ENCODE results near the gene FAM120C.
A peak's percentile ranks its signal among the peaks of the same experiment; 100 is the strongest.

The FAM120C gene

DNA sequence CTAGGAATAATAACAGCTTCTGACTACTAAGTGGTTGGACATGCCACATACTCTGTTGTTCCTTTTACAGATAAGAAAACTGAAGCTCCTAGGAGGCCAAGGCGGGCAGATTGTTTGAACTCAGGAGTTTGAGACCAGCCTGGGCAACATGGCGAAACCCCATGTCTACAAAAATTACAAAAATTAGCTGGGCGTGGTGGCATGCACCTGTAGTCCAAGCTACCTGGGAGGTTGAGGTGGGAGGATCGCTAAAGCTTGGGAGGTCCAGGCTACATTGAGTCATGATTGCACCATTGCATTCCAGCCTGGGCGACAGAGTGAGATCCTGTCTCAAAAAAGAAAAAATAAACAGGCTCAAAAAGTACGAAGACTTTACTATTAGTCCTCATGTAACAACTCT, 108.2 kb downstream of the FAM120C start:
- TF ChIP-seq ESRRG (CRISPR knock-in tag; IDR thresholded peaks at IDR 0.05) (no peak), GLIS3 (CRISPR knock-in tag; IDR thresholded peaks at IDR 0.05) (no peak), PPARA (CRISPR knock-in tag; IDR thresholded peaks at IDR 0.05; ENCODE audit: borderline replicate concordance) (no peak), ZNF565 (CRISPR knock-in tag; conservative IDR thresholded peaks at IDR 0.05; ENCODE audit: low read depth) (no peak), ZNF70 (CRISPR knock-in tag; IDR thresholded peaks at IDR 0.05) (no peak), ZNF8 (CRISPR knock-in tag; IDR thresholded peaks at IDR 0.05) (no peak), BACH2 (CRISPR knock-in tag; IDR thresholded peaks at IDR 0.05; ENCODE audit: borderline replicate concordance) (no peak), ZFP30 (CRISPR knock-in tag; IDR thresholded peaks at IDR 0.05) (no peak), TCF4 (CRISPR knock-in tag; IDR thresholded peaks at IDR 0.05; ENCODE audit: borderline replicate concordance) (no peak), ZC3H10 (CRISPR knock-in tag; IDR thresholded peaks at IDR 0.05) (no peak), ZFP3 (CRISPR knock-in tag; IDR thresholded peaks at IDR 0.05) (no peak), OSR1 (CRISPR knock-in tag; IDR thresholded peaks at IDR 0.05) (no peak), CSDC2 (CRISPR knock-in tag; IDR thresholded peaks at IDR 0.05) (no peak)
- TF ChIP-seq, protein P1, sequence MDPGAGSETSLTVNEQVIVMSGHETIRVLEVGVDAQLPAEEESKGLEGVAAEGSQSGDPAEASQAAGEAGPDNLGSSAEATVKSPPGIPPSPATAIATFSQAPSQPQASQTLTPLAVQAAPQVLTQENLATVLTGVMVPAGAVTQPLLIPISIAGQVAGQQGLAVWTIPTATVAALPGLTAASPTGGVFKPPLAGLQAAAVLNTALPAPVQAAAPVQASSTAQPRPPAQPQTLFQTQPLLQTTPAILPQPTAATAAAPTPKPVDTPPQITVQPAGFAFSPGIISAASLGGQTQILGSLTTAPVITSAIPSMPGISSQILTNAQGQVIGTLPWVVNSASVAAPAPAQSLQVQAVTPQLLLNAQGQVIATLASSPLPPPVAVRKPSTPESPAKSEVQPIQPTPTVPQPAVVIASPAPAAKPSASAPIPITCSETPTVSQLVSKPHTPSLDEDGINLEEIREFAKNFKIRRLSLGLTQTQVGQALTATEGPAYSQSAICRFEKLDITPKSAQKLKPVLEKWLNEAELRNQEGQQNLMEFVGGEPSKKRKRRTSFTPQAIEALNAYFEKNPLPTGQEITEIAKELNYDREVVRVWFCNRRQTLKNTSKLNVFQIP (CRISPR knock-in tag; IDR thresholded peaks at IDR 0.05; ENCODE audit: borderline replicate concordance, low read depth): no peak
- TF ChIP-seq, protein P2, sequence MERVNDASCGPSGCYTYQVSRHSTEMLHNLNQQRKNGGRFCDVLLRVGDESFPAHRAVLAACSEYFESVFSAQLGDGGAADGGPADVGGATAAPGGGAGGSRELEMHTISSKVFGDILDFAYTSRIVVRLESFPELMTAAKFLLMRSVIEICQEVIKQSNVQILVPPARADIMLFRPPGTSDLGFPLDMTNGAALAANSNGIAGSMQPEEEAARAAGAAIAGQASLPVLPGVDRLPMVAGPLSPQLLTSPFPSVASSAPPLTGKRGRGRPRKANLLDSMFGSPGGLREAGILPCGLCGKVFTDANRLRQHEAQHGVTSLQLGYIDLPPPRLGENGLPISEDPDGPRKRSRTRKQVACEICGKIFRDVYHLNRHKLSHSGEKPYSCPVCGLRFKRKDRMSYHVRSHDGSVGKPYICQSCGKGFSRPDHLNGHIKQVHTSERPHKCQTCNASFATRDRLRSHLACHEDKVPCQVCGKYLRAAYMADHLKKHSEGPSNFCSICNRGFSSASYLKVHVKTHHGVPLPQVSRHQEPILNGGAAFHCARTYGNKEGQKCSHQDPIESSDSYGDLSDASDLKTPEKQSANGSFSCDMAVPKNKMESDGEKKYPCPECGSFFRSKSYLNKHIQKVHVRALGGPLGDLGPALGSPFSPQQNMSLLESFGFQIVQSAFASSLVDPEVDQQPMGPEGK (CRISPR knock-in tag; IDR thresholded peaks at IDR 0.05; ENCODE audit: borderline replicate concordance): no peak
- TF ChIP-seq, protein P3, sequence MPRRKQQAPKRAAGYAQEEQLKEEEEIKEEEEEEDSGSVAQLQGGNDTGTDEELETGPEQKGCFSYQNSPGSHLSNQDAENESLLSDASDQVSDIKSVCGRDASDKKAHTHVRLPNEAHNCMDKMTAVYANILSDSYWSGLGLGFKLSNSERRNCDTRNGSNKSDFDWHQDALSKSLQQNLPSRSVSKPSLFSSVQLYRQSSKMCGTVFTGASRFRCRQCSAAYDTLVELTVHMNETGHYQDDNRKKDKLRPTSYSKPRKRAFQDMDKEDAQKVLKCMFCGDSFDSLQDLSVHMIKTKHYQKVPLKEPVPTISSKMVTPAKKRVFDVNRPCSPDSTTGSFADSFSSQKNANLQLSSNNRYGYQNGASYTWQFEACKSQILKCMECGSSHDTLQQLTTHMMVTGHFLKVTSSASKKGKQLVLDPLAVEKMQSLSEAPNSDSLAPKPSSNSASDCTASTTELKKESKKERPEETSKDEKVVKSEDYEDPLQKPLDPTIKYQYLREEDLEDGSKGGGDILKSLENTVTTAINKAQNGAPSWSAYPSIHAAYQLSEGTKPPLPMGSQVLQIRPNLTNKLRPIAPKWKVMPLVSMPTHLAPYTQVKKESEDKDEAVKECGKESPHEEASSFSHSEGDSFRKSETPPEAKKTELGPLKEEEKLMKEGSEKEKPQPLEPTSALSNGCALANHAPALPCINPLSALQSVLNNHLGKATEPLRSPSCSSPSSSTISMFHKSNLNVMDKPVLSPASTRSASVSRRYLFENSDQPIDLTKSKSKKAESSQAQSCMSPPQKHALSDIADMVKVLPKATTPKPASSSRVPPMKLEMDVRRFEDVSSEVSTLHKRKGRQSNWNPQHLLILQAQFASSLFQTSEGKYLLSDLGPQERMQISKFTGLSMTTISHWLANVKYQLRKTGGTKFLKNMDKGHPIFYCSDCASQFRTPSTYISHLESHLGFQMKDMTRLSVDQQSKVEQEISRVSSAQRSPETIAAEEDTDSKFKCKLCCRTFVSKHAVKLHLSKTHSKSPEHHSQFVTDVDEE (CRISPR knock-in tag; IDR thresholded peaks at IDR 0.05): no peak
- TF ChIP-seq, protein P4, sequence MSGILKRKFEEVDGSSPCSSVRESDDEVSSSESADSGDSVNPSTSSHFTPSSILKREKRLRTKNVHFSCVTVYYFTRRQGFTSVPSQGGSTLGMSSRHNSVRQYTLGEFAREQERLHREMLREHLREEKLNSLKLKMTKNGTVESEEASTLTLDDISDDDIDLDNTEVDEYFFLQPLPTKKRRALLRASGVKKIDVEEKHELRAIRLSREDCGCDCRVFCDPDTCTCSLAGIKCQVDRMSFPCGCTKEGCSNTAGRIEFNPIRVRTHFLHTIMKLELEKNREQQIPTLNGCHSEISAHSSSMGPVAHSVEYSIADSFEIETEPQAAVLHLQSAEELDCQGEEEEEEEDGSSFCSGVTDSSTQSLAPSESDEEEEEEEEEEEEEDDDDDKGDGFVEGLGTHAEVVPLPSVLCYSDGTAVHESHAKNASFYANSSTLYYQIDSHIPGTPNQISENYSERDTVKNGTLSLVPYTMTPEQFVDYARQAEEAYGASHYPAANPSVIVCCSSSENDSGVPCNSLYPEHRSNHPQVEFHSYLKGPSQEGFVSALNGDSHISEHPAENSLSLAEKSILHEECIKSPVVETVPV (CRISPR knock-in tag; IDR thresholded peaks at IDR 0.05): no peak
- TF ChIP-seq, protein P5, sequence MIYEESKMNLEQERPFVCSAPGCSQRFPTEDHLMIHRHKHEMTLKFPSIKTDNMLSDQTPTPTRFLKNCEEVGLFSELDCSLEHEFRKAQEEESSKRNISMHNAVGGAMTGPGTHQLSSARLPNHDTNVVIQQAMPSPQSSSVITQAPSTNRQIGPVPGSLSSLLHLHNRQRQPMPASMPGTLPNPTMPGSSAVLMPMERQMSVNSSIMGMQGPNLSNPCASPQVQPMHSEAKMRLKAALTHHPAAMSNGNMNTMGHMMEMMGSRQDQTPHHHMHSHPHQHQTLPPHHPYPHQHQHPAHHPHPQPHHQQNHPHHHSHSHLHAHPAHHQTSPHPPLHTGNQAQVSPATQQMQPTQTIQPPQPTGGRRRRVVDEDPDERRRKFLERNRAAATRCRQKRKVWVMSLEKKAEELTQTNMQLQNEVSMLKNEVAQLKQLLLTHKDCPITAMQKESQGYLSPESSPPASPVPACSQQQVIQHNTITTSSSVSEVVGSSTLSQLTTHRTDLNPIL (CRISPR knock-in tag; IDR thresholded peaks at IDR 0.05; ENCODE audit: low read depth): no peak
- ATAC-seq: no peak

DNA sequence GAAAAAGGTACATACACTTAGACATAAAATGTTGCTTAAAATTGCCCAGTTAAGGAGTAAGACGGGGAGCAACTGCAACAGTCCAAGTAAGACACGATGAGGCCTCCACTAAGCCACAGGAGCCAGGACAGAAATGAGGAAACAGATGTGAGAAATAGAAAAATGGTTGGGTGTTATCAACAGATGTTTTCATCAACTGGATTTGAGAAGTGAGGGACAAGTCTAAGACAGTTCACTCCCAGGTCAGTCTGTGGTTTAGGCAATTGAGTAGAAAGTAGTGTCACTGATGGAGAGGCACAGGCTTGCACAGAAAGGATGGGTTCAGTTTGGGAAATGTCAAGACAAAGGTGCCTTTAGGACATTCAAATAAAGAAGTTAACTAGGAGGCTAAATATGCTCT, 115.3 kb downstream of the FAM120C start:
- no peak for TF ChIP-seq PPARA (CRISPR knock-in tag; IDR thresholded peaks at IDR 0.05; ENCODE audit: borderline replicate concordance)
- TF ChIP-seq, protein P2 (CRISPR knock-in tag; IDR thresholded peaks at IDR 0.05; ENCODE audit: borderline replicate concordance): no peak
- no peak for TF ChIP-seq RARB (CRISPR knock-in tag; IDR thresholded peaks at IDR 0.05)
- no peak for ATAC-seq

DNA sequence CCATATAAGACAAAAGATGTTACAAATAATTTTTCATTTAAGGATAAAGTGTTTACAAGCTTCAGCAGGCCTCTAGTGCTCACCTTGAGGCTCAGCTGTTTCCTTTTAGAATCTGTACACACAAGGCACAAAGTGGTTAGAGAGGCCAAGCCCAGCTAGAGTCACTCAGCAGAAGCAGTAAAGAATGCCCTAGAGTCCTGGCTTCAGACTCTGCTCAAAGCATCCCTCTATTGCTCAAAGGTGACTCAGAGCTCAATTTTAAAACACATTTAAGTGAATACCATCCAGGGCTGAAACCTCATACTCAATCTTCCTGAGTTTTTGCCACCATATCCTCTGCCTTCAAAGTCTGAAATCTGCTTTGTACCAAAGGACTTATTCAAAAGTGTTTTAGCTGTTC, 116.2 kb downstream of the FAM120C start:
- TF ChIP-seq, protein P3 (CRISPR knock-in tag; IDR thresholded peaks at IDR 0.05): no peak
- no peak for TF ChIP-seq ZNF565 (CRISPR knock-in tag; conservative IDR thresholded peaks at IDR 0.05; ENCODE audit: low read depth)
- no peak for TF ChIP-seq TCF4 (CRISPR knock-in tag; IDR thresholded peaks at IDR 0.05; ENCODE audit: borderline replicate concordance)
- TF ChIP-seq, protein P4 (CRISPR knock-in tag; IDR thresholded peaks at IDR 0.05): no peak
- TF ChIP-seq, protein P2 (CRISPR knock-in tag; IDR thresholded peaks at IDR 0.05; ENCODE audit: borderline replicate concordance): no peak
- no peak for TF ChIP-seq CSDC2 (CRISPR knock-in tag; IDR thresholded peaks at IDR 0.05)
- peak; percentile 63; the same call in 2 of the 3 replicates for ATAC-seq
